NCI-H69 (cell line): ENCODE results near the gene CLIC6.

Source experiments
- DNase-seq: peaks from one replicate; lab custom pipeline; 2025; lab: John Stamatoyannopoulos, UW

Gene CLIC6

DNA sequence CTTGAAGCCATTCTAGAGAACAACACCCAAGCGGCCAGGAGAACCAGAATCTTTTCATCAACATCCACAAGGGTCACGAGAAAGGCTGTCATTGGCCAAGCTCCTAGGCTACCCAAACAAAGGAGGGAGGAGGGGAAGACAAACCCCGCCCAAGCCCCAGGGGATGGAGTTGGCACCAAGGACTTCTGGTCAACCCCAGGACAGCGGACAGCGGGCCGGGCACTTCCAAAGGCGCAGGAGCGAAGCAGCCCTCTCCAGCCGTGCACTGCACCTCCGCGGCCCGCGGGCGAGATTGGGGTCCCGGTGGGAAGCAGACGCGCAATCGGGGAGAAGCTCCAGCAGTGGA is at the start of gene CLIC6:
CLIC6 (plus strand) TSS at position 192 of the 346 bp plus-strand sequence. CDS start 395 bp downstream, outside the sequence.
- DNase-seq, result no peak

DNA sequence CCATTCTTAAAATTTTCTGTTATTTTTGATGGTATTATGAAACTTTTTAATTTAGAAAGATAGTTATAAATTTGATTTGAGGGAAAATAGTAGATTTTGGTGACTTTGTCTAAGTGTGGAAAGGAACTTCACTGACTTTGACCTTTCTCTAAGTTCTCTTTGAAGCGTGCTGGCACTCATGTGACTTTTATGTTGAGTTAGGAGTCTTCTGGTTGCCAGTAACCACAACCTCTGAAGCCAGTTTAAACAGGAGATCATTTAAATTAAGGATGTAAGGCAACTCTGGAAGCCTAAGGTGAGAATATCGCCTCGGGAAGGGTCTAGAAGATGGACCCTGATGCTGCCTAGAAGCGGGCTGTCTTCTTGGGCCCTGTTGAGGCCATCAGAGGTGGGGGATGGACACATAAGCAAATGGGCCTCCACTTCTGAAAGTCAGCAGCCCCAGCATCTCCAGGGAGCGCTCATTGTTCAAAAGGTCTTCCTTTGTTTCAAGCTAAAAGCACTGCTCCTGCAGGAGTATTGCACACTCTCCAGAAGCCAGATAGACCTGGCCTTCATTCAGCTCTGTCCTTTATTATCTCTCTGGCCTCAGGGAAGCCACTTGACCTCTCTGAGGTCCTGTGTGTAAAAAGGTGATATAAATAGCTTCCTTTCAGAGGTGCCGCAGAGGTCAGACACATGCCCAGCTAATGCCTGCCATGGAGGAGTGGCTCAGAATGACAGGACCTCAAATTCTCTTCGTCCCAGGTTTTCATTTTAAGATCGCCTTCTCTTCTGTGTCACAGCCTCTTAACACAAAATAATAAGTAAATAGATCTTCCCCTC is 48.7 kb upstream of the CLIC6 start:
- no peak for DNase-seq

GRCh38 chr21:34621434-34622350 is 47.1 kb upstream of the CLIC6 start:
- no peak for DNase-seq

DNA sequence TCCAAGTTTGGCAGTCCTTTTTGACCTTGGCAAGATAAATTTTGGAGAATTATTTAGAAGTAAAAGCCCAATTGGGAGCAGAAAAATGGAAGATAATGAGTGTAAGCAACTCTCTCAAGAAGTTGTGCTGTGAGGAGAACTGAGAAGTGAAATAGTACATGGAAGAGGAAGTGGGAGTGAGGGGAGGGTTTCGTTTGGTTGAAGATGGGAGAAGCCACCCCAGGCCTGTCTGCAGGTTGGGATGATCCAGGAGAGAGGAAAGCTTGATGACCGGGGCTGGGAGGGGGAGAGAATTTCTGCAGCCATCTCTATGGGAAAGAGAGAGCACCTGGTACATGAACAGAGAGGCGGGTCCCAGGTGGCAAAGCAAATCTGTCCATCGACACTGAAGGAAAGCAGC is 45.3 kb upstream of the CLIC6 start:
- DNase-seq, result no peak

GRCh38 chr21:34625030-34625593 is 43.7 kb upstream of the CLIC6 start:
- DNase-seq, result no peak

DNA sequence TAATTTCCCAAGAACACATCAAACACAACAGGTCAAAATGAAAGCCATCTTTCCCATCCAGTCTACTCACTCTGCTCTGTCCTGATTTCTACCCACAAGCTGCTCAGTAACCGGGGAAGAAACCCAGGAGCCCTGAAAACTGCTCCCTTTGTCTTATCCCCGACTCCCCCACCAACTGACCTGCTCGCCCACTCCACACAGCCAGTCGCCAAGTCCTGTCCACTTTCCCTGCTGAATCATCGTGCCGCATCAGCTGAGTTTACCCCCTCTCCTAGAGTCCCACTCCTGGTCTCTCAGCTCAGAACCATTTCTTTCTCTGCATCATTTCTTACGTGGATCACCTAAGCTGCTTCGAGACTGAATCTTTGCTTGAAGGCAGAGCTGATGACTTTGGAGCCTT is 42.7 kb upstream of the CLIC6 start:
- no peak for DNase-seq

DNA sequence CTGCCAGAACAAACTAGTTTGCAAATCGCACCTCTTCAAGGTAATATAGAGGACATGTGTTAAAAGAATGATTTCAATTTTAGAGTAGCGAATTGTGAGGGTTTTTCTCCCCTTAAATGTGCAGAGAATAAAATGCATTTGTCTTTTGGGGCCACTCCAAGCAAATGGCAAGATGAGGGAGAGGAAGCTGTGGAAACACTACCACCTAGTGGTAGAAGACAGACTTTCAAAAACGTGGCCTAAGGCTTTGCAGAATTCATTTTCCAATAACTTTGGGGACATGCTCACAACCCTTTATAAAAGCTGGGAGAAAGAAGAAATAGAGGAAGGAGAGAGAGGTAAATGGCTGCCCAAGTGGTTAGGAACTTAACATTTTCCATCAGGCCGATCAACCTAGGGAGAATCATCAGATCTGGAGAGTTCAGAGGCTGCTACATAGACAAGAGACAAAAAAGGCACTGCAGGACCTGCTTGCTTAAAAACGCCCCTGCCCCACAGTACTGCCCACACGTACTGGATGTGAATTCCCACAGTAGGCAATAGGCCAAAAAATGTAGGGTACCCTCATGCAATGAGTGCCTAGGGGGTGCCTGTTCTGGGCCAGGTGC is 38.2 kb upstream of the CLIC6 start:
- DNase-seq, result peak; percentile 78

- DNase-seq, result no peak
Observed at GRCh38 chr21:34632498-34632897, 36.3 kb upstream of the CLIC6 start.

- DNase-seq, result peak; percentile 44
Observed at GRCh38 chr21:34635307-34635706, 33.5 kb upstream of the CLIC6 start.

GRCh38 chr21:34636961-34637360 is 31.8 kb upstream of the CLIC6 start:
- DNase-seq, result no peak

- DNase-seq, result peak; percentile 36
Observed at GRCh38 chr21:34639250-34639649, 29.5 kb upstream of the CLIC6 start.

GRCh38 chr21:34639882-34640788 is 28.7 kb upstream of the CLIC6 start:
- DNase-seq, result no peak

DNA sequence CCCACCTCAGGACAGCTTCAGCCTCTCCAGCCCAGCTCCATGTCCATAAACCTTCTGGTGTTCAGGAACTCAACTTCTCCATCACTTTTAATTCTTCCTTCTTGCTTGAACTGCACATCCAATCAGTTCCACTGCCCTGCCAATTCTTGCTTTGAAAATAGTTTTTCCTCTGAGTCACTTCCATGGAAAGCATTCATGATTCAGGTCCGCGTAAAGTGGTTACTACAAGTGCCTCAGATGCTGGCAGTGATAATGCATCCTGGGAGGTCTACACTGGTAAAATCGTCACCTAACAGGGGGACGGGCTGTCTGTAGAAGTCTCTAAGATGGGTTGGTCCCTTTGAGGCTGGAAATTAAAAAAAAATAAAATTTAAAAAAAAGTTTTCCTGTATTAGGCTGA is 27.9 kb upstream of the CLIC6 start:
- DNase-seq, result no peak

GRCh38 chr21:34642211-34643075 is 26.4 kb upstream of the CLIC6 start:
- peak; percentile 50 for DNase-seq

GRCh38 chr21:34644825-34645224 is 24.0 kb upstream of the CLIC6 start:
- DNase-seq, result peak; percentile 63

DNA sequence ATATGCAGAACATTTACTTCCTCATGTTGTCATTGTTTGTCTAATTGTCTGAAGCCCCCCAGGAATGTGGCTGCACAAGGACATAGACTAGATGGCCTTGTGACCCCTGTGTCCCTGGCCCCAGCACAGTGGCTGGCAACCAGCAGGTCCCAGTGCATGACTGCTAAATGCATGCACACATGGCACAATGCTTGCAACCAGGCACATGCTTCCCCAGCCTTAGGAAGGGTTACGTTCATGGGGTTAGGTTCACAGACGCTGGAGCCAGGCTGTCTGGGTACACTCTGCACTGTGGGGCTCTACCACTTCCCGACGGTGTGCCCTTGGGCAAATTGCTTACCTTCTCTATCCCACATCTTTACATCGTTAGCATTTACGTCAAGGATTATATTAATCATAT is 21.2 kb upstream of the CLIC6 start:
- peak; percentile 93 for DNase-seq

DNA sequence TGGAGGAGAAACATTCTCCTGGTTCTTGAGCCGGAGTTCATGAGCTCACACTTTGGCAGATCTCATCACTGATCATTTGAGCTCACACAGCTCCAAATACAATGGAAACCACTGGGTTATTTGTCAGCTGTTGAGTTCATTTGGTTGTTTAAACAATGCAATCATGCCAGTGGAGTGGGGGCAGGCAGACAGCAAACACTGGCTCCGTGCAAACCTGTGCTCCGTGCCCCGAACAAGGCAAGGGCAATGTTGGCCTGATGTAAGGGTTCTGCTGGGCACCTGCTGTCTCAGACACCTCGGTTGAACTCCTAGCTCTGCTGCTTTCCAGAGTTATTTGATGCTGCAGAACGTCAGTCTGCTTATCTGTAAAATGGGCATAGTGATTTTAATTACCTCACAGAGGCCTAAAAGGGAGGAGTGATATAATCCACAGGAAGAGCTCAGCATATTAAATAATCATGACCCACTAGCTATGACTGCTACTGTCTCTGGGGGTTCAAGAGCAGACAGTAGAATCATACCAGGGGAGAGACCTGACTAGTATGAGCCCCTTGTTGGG is 20.0 kb upstream of the CLIC6 start:
- peak; percentile 80 for DNase-seq

- DNase-seq, result peak; percentile 62
Observed at GRCh38 chr21:34649400-34649799, 19.4 kb upstream of the CLIC6 start.

GRCh38 chr21:34650861-34651431 is 17.8 kb upstream of the CLIC6 start:
- no peak for DNase-seq

DNA sequence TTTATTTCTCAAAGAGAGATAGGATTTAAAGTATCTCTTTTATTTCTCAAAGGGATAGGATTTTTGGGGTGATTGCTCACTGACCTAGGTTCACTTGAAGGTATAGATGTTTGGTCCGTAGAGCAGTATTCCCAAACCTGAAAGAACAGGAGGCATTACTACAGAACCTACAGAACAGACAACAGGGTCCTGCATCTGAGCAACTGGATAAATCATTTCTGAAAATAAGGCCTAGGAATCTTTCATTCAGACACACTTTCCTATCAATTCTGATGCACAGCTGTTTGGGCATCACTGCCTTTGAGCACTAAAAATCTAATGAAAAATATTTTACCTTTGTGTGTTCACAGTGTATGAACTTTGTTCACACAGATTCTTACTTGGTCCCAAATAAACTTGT is 17.2 kb upstream of the CLIC6 start:
- no peak for DNase-seq
